BLaER1 (cell line): ENCODE data around the gene FIZ1.

Experiments
- H3K27ac ChIP-seq: shearing (Covaris generic); formaldehyde crosslinking; 2 replicates; pipeline ENCODE4 v1.8.1; 2022
- H3K27me3 ChIP-seq: shearing (Covaris generic); formaldehyde crosslinking; 2 replicates; pipeline ENCODE4 v1.8.1; 2022
- H3K36me3 ChIP-seq: shearing (Covaris generic); formaldehyde crosslinking; 2 replicates; pipeline ENCODE4 v1.8.1; 2022
- H3K4me1 ChIP-seq: shearing (Covaris generic); formaldehyde crosslinking; 2 replicates; pipeline ENCODE4 v1.8.1; 2022
- H3K4me2 ChIP-seq: shearing (Covaris generic); formaldehyde crosslinking; 2 replicates; pipeline ENCODE4 v1.8.1; 2022
- H3K4me3 ChIP-seq: shearing (Covaris generic); formaldehyde crosslinking; 2 replicates; pipeline ENCODE4 v1.8.1; 2022
- H3K9ac ChIP-seq: shearing (Covaris generic); formaldehyde crosslinking; 2 replicates; pipeline ENCODE4 v1.8.1; 2022
- H3K9me3 ChIP-seq: shearing (Covaris generic); formaldehyde crosslinking; 2 replicates; pipeline ENCODE4 v1.8.1; 2022
- H4K20me1 ChIP-seq: shearing (Covaris generic); formaldehyde crosslinking; 2 replicates; pipeline ENCODE4 v1.8.1; 2022
- Cebpa-rat ChIP-seq: shearing (Covaris generic); IDR thresholded peaks from 2 replicates; pipeline ENCODE4 v1.8.1; 2022

The FIZ1 gene

DNA sequence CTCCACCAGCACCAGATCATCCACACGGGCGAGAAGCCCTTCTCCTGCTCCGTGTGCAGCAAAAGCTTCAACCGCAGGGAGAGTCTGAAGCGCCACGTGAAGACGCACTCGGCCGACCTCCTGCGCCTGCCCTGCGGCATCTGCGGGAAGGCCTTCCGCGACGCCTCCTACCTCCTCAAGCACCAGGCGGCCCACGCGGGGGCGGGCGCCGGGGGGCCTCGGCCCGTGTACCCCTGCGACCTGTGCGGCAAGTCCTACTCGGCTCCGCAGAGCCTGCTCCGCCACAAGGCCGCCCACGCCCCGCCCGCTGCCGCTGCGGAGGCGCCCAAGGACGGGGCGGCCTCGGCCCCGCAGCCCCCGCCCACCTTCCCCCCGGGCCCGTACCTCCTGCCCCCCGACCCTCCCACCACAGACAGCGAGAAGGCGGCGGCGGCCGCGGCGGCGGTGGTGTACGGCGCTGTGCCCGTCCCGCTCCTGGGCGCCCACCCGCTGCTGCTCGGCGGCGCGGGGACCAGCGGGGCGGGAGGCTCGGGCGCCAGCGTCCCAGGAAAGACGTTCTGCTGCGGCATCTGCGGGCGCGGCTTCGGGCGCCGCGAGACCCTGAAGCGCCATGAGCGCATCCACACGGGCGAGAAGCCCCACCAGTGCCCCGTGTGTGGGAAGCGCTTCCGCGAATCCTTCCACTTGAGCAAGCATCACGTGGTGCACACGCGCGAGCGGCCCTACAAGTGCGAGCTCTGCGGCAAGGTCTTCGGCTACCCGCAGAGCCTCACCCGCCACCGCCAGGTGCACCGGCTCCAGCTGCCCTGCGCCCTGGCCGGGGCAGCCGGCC lies 15.6 kb upstream of the FIZ1 start:
- Histone ChIP-seq H3K9me3 (no peaks in the 10 kb centered on the region), H4K20me1 (peaks cover 51% of the 10 kb centered on the region), H3K27ac (no peak overlapping the region), H3K9ac (no peak overlapping the region), H3K4me3 (no peak overlapping the region), H3K4me2 (no peak overlapping the region), H3K36me3 (peaks cover 87% of the 10 kb centered on the region), H3K27me3 (no peaks in the 10 kb centered on the region), H3K4me1 (no peaks in the 10 kb centered on the region)
- no peak for TF ChIP-seq Cebpa-rat

DNA sequence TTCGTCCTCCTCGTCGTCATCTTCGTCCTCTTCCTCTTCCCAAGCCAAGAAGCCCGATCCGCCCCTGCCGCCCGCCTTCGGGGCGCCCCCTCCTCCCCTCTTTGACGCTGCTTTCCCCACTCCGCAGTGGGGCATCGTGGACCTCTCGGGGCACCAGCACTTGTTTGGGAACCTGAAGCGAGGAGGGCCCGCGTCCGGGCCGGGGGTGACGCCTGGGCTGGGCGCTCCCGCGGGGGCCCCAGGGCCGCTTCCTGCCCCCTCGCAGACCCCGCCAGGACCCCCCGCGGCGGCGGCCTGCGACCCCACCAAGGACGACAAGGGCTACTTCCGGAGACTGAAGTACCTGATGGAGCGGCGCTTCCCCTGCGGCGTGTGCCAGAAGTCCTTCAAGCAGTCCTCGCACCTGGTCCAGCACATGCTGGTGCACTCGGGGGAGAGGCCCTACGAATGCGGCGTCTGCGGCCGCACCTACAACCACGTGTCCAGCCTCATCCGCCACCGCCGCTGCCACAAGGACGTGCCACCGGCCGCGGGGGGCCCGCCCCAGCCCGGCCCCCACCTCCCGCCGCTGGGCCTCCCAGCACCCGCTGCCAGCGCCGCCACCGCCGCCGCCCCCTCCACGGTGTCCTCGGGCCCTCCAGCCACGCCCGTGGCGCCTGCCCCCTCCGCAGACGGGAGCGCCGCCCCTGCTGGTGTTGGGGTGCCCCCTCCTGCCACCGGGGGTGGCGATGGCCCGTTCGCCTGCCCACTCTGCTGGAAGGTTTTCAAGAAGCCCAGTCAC lies 14.8 kb upstream of the FIZ1 start:
- no peak for TF ChIP-seq Cebpa-rat

DNA sequence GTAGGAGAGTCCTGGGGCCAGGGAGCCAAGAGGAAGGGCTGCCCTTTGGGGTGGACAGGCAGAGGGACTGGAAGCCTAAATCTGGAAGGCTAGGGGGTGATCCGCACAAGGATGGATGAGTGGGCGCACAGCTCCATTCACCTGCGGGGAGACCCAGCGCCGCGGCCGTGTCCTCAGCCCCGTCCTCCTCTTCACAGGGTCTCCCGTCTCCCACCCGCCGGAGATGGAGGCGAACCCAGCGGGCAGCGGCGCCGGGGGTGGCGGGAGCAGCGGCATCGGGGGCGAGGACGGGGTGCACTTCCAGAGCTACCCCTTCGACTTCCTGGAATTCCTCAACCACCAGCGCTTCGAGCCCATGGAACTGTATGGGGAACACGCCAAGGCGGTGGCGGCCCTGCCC lies 14.1 kb upstream of the FIZ1 start:
- H3K4me2 ChIP-seq, result no peak overlapping the region
- H3K36me3 ChIP-seq, result peaks cover 94% of the 10 kb centered on the region
- no peaks in the 10 kb centered on the region for H3K9me3 ChIP-seq
- peaks cover 66% of the 10 kb centered on the region for H4K20me1 ChIP-seq
- H3K4me3 ChIP-seq, result no peak overlapping the region
- no peak for TF ChIP-seq Cebpa-rat
- H3K27ac ChIP-seq, result no peak overlapping the region
- no peaks in the 10 kb centered on the region for H3K27me3 ChIP-seq
- H3K4me1 ChIP-seq, result no peaks in the 10 kb centered on the region
- no peak overlapping the region for H3K9ac ChIP-seq

More for the DNA sequence above, 14.8 kb upstream of the FIZ1 start:
- Histone ChIP-seq H3K4me3 (no peak overlapping the region), H3K27ac (no peak overlapping the region), H3K9ac (no peak overlapping the region), H3K27me3 (no peaks in the 10 kb centered on the region), H3K4me2 (no peak overlapping the region), H3K9me3 (no peaks in the 10 kb centered on the region), H3K36me3 (peaks cover 91% of the 10 kb centered on the region), H4K20me1 (peaks cover 59% of the 10 kb centered on the region), H3K4me1 (no peaks in the 10 kb centered on the region)

DNA sequence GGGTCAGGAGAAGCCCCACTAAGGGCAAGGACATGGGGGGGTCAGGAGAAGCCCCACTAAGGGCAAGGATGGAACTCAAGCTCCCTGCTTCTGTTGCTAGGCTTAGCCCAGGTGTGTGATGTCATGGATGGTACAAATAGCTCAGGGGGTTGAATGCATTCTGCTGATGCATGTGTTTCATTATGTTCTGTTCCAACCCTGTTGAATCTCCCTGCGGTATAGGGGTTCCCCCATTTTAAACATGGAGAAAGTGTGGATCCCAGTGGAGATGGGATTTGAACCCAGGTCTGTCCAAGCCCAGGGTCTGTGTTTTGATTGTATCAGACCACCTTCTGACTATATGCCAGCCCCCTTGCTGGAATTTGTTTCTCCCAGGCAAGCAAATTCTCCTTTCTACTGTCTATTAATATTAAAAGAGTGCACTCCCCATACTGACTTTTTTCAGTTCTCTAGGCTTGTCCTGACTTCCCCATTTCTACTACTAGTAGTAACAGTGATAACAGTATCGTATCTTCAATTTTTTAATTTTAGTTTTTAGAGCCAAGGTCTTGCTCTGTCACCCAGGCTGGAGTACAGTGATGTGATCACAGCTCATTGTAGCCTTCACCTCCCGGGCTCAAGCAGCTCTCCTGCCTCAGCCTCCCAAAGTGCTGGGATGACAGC lies 12.8 kb upstream of the FIZ1 start:
- Histone ChIP-seq H3K4me3 (no peak overlapping the region), H3K27me3 (no peaks in the 10 kb centered on the region), H4K20me1 (peaks cover 78% of the 10 kb centered on the region), H3K9ac (no peak overlapping the region), H3K4me1 (peaks cover 7% of the 10 kb centered on the region), H3K4me2 (no peak overlapping the region), H3K9me3 (no peaks in the 10 kb centered on the region), H3K27ac (no peak overlapping the region), H3K36me3 (peaks cover 93% of the 10 kb centered on the region)
- no peak for TF ChIP-seq Cebpa-rat

DNA sequence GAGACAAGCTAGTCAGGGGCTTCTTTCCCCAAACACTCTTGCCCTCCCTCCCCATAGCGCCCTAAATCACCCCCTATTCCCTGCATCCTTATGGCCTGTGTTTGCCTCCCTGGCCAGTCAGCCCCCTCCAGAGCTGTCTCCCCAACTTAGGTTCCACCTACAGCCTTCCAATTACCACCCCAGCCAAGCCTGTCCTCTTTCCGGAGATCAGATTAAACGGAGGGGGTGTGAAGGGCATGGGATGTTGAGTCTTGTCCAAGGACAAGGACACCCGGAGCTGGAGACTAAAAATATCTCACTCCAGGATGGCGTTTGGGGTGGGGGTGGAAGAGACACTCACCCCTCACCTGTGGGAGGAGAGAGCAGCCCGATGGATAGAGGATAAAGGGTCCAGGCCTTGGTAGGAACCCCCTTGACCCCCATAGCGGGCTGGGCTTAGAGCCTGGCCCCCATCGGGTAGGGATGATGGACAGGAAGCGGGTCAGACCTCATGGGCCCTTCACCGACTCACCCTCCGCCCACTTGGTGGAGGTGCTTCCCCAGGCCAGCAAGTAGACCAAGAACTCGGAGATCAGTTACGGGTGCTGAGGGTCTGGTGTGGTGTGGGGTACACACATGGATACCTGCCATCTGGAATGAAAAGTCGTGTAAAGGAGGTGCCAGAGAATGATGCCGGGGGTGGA lies 12.1 kb upstream of the FIZ1 start:
- peaks cover 77% of the 10 kb centered on the region for H4K20me1 ChIP-seq
- H3K4me1 ChIP-seq, result peaks cover 13% of the 10 kb centered on the region
- H3K36me3 ChIP-seq, result peaks cover 92% of the 10 kb centered on the region
- H3K9me3 ChIP-seq, result no peaks in the 10 kb centered on the region
- H3K27ac ChIP-seq, result no peak overlapping the region
- no peak overlapping the region for H3K4me2 ChIP-seq
- no peaks in the 10 kb centered on the region for H3K27me3 ChIP-seq
- H3K4me3 ChIP-seq, result no peak overlapping the region
- TF ChIP-seq Cebpa-rat, result no peak
- no peak overlapping the region for H3K9ac ChIP-seq

DNA sequence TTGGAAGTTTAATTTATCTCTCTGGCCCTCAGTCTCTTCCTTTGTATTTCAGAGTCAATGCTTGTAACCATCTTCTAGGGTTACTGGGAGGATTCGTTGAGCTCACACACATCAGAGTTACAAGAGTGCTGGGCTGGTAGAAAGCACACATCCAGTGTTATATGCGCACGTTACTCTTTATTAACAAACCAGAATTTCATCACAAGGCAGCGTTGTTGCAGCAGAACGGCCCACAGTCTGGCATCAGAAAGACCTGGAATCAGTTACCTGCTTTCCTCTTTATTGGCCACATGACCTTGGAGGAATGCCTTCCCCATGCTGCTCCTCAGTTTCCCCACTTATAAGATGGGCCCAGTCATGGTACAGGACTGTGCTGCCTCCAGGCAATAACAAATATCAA lies 10.0 kb upstream of the FIZ1 start:
- Histone ChIP-seq H3K9me3 (no peaks in the 10 kb centered on the region), H3K27ac (no peak overlapping the region), H3K4me3 (no peak overlapping the region), H3K4me1 (peaks cover 20% of the 10 kb centered on the region), H4K20me1 (peaks cover 64% of the 10 kb centered on the region), H3K4me2 (no peak overlapping the region), H3K36me3 (peaks cover 71% of the 10 kb centered on the region), H3K9ac (no peak overlapping the region), H3K27me3 (no peaks in the 10 kb centered on the region)
- no peak for TF ChIP-seq Cebpa-rat

DNA sequence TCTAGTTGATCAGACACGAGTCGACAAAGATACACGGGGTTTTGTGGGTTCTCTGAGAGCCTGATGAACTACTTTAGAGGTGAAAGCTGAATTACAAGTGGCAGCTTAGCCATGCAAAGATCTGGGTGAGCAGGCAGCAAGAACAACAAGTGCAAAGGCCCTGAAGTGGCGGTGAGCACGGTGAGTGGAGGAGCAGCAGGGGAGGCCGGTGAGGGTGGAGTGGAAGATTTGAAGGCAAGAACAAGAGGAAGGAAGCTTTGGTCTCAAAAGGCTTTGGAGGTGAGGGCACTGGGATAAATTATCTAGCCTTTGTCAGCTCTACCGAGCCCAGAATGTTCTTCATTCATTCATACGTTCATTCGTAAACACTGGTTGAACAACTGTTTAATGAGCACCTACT lies 7.5 kb upstream of the FIZ1 start:
- peak overlapping the region; percentile 85 for H3K4me3 ChIP-seq
- H3K27ac ChIP-seq, result peak overlapping the region; percentile 95; the same call in 1 of the 2 replicates
- peak overlapping the region; percentile 97 for H3K4me2 ChIP-seq
- H3K9ac ChIP-seq, result peak overlapping the region; percentile 94
- H4K20me1 ChIP-seq, result peaks cover 48% of the 10 kb centered on the region
- H3K9me3 ChIP-seq, result no peaks in the 10 kb centered on the region
- no peak for TF ChIP-seq Cebpa-rat
- peaks cover 27% of the 10 kb centered on the region for H3K4me1 ChIP-seq
- H3K36me3 ChIP-seq, result peaks cover 64% of the 10 kb centered on the region
- H3K27me3 ChIP-seq, result no peaks in the 10 kb centered on the region

DNA sequence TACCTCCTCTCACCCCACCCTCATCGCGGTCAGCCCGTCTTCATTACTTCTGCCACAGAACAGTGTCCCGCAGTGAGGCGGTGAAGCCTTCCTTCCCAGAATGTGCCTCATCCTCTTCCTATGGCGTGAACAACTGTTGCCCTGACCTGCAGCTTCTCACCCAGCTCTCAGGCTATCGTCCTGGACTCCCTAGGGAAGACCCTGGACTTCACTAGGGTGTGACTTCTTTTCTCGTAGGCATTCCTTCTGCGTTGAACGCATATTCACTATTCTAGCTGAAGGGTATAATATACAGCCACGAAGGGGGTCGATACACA lies 7.1 kb upstream of the FIZ1 start:
- peaks cover 30% of the 10 kb centered on the region for H3K4me1 ChIP-seq
- H3K9ac ChIP-seq, result peak overlapping the region; percentile 94
- H3K4me3 ChIP-seq, result peak overlapping the region; percentile 85
- no peaks in the 10 kb centered on the region for H3K27me3 ChIP-seq
- peak overlapping the region; percentile 97 for H3K4me2 ChIP-seq
- no peaks in the 10 kb centered on the region for H3K9me3 ChIP-seq
- H3K36me3 ChIP-seq, result peaks cover 60% of the 10 kb centered on the region
- no peak for TF ChIP-seq Cebpa-rat
- peak overlapping the region; percentile 95; the same call in 1 of the 2 replicates for H3K27ac ChIP-seq
- peaks cover 45% of the 10 kb centered on the region for H4K20me1 ChIP-seq

DNA sequence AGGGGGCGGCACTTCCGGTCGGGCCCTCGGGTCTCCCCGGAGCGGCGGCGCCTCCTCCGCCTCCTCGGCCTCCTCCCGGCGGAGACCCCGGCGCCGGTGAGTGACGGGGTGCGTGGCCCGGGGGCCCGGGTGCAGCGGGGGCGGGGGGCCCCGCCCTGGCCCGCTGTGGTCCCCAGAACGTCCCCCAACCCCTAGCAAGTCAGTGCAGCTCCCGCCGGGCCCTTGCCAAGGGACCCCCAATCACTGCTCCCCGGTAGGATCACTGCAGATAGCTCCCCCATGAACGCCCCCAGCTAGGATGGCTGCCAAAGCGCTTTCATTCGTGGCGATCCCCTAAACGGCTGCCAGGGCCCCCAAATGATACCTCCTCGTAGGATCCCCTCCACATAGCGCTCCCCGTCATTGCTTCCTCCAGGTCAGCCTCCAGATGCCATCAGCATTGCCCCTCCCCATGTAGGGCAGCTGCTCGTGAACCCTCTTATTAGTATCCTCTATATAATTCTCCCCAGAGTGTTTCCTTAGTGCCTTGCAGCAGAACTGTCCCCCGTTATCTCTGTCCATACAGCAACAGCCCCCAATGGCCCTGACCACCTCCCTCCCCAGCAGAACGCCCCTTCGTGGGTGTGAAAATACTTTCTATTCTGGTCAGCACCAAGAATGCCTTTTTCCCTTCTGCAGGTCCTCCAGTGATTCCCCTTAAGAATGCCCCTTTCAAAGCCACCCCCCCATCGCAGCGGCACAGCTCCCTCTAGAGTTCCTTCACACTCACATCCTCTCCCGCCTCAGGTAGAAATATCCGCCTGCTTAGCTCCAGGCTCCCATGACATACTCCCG lies 6.5 kb upstream of the FIZ1 start, which contains the start of gene ZNF865:
TSS of gene ZNF865 (plus strand) at position 11 of the 834 bp plus-strand sequence. CDS start 7,972 bp downstream, outside the sequence.
- Histone ChIP-seq H3K4me3 (peak within 1 kb of the TSS; percentile 85), H4K20me1 (peaks cover 39% of the 10 kb centered on the region; the same call in 1 of the 2 replicates), H3K36me3 (peaks cover 56% of the 10 kb centered on the region), H3K9ac (peak within 1 kb of the TSS; percentile 94), H3K4me2 (peak within 1 kb of the TSS; percentile 97), H3K4me1 (peaks cover 36% of the 10 kb centered on the region), H3K27me3 (no peaks in the 10 kb centered on the region), H3K9me3 (no peaks in the 10 kb centered on the region), H3K27ac (peak within 1 kb of the TSS; percentile 95)
- TF ChIP-seq Cebpa-rat, result no peak
